ENCODE results near the gene EEIG2. TPM values are rescaled to one million over a fixed set of nuclear protein-coding genes. Genes with fewer than 3 reads are reported as not detected.

The EEIG2 gene
- total RNA-seq, 4 donors from 2014 or later = 9.0 to 22.3 (median 15.0) TPM

GRCh38 chr1:108527135-108527534 lies 32.8 kb upstream of the EEIG2 start:
- no peak for TF ChIP-seq CTCF (IDR thresholded peaks at IDR 0.05; ENCODE audit: low read depth)

GRCh38 chr1:108527837-108528236 lies 32.1 kb upstream of the EEIG2 start:
- TF ChIP-seq CTCF (IDR thresholded peaks at IDR 0.05; ENCODE audit: low read depth) = no peak

- TF ChIP-seq CTCF (IDR thresholded peaks at IDR 0.05; ENCODE audit: low read depth) = no peak
These were observed 28.5 kb upstream of the EEIG2 start for GRCh38 chr1:108531444-108531843.

- no peak for TF ChIP-seq CTCF (IDR thresholded peaks at IDR 0.05; ENCODE audit: low read depth)
These were observed 27.2 kb upstream of the EEIG2 start for GRCh38 chr1:108532730-108533129.

- no peak for TF ChIP-seq CTCF (IDR thresholded peaks at IDR 0.05; ENCODE audit: low read depth)
These were observed 26.4 kb upstream of the EEIG2 start for GRCh38 chr1:108533351-108534083.

- no peak for TF ChIP-seq CTCF (IDR thresholded peaks at IDR 0.05; ENCODE audit: low read depth)
These were observed 25.1 kb upstream of the EEIG2 start for GRCh38 chr1:108534759-108535158.

- TF ChIP-seq CTCF (IDR thresholded peaks at IDR 0.05; ENCODE audit: low read depth) = no peak
These were observed 21.9 kb upstream of the EEIG2 start for GRCh38 chr1:108537976-108538375.
